Upper lobe of right lung (tissue), 1 donor: ENCODE results near the gene ST8SIA2. TPM values are rescaled to one million over a fixed set of nuclear protein-coding genes. Genes with fewer than 3 reads are reported as not detected.
A peak's percentile ranks its signal among the peaks of the same experiment; 100 is the strongest.

Experiments used
- ATAC-seq: fragments of 200-7000 bp; cut with Tn5 transposase; one replicate; pipeline ENCODE4 v1.9.1; 2020; ENCODE audit warnings: mild to moderate bottlenecking, moderate library complexity
- DNase-seq: peaks from one replicate; pipeline ENCODE4 v3.0.0-alpha.2; 2020
- H3K27ac ChIP-seq: fragments of 200-600 bp; one replicate; pipeline ENCODE4 v1.8.0; 2022
- H3K27me3 ChIP-seq: fragments of 200-600 bp; one replicate; pipeline ENCODE4 v1.8.0; 2022; ENCODE audit warnings: mild to moderate bottlenecking
- H3K36me3 ChIP-seq: fragments of 200-600 bp; one replicate; pipeline ENCODE4 v1.8.0; 2022
- H3K4me1 ChIP-seq: fragments of 200-600 bp; one replicate; pipeline ENCODE4 v1.8.0; 2022
- H3K4me3 ChIP-seq: fragments of 200-600 bp; one replicate; pipeline ENCODE4 v1.8.0; 2022; ENCODE audit warnings: mild to moderate bottlenecking
- H3K9me3 ChIP-seq: fragments of 200-600 bp; one replicate; pipeline ENCODE4 v1.8.0; 2022
- intact Hi-C: fragments of 100-400 bp; cut with DNase I; formaldehyde crosslinking; loops from one replicate; pipeline ENCODE4 v1.11.0; 2022
- total RNA-seq: library from RNA; stranded (reverse); fragmentation: NEBNext Ultra II Directional; extraction: Animal tissue kit (Norgen Biotek cat#: 25700); gene quantifications from one replicate; pipeline ENCODE4 v1.2.1, GENCODE V29; 2021
- TF ChIP-seq, protein P1 (sequence below): fragments of 200-600 bp; IDR thresholded peaks from one replicate; pipeline ENCODE4 v1.8.0; 2022; ENCODE audit warnings: antibody characterized with exemption
- donor health status: DM: no; HTN: yes; CAD: no; lungs with severe emphysema.

Gene ST8SIA2
- total RNA-seq, 1 donor from 2014 or later: not detected

GRCh38 chr15:92453607-92454006 lies 59.9 kb downstream of the ST8SIA2 start:
- Histone ChIP-seq H3K27me3 (no peaks in the 10 kb centered on the region), H3K27ac (no peak overlapping the region), H3K36me3 (no peaks in the 10 kb centered on the region), H3K4me3 (no peak overlapping the region), H3K4me1 (no peaks in the 10 kb centered on the region), H3K9me3 (no peaks in the 10 kb centered on the region)
- ATAC-seq (peak; percentile 53), DNase-seq (no peak)
- intact Hi-C loops: no loop called here
- TF ChIP-seq, protein P1, sequence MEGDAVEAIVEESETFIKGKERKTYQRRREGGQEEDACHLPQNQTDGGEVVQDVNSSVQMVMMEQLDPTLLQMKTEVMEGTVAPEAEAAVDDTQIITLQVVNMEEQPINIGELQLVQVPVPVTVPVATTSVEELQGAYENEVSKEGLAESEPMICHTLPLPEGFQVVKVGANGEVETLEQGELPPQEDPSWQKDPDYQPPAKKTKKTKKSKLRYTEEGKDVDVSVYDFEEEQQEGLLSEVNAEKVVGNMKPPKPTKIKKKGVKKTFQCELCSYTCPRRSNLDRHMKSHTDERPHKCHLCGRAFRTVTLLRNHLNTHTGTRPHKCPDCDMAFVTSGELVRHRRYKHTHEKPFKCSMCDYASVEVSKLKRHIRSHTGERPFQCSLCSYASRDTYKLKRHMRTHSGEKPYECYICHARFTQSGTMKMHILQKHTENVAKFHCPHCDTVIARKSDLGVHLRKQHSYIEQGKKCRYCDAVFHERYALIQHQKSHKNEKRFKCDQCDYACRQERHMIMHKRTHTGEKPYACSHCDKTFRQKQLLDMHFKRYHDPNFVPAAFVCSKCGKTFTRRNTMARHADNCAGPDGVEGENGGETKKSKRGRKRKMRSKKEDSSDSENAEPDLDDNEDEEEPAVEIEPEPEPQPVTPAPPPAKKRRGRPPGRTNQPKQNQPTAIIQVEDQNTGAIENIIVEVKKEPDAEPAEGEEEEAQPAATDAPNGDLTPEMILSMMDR: no peak

GRCh38 chr15:92454555-92455105 lies 60.9 kb downstream of the ST8SIA2 start:
- H3K4me3 ChIP-seq: no peak overlapping the region
- H3K36me3 ChIP-seq: no peaks in the 10 kb centered on the region
- TF ChIP-seq, protein P1: no peak
- intact Hi-C loops: no loop called here
- no peaks in the 10 kb centered on the region for H3K9me3 ChIP-seq
- no peaks in the 10 kb centered on the region for H3K27me3 ChIP-seq
- no peaks in the 10 kb centered on the region for H3K4me1 ChIP-seq
- no peak for ATAC-seq
- no peak for DNase-seq
- H3K27ac ChIP-seq: no peak overlapping the region

- intact Hi-C loops: no loop called here
- no peak overlapping the region for H3K4me3 ChIP-seq
- H3K27ac ChIP-seq: no peak overlapping the region
- no peak for ATAC-seq
- TF ChIP-seq, protein P1: no peak
- no peaks in the 10 kb centered on the region for H3K27me3 ChIP-seq
- no peaks in the 10 kb centered on the region for H3K4me1 ChIP-seq
- no peaks in the 10 kb centered on the region for H3K9me3 ChIP-seq
- H3K36me3 ChIP-seq: no peaks in the 10 kb centered on the region
- DNase-seq: no peak
Observed at GRCh38 chr15:92455271-92455670, 61.6 kb downstream of the ST8SIA2 start.

GRCh38 chr15:92457471-92458041 lies 63.9 kb downstream of the ST8SIA2 start:
- TF ChIP-seq, protein P1: no peak
- Histone ChIP-seq H3K4me1 (no peaks in the 10 kb centered on the region), H3K4me3 (no peak overlapping the region), H3K27me3 (no peaks in the 10 kb centered on the region), H3K36me3 (no peaks in the 10 kb centered on the region), H3K9me3 (no peaks in the 10 kb centered on the region), H3K27ac (no peak overlapping the region)
- ATAC-seq (no peak), DNase-seq (no peak)
- intact Hi-C loops: no loop called here

- DNase-seq (no peak), ATAC-seq (no peak)
- Histone ChIP-seq H3K36me3 (no peaks in the 10 kb centered on the region), H3K4me3 (no peak overlapping the region), H3K4me1 (no peaks in the 10 kb centered on the region), H3K27me3 (no peaks in the 10 kb centered on the region), H3K9me3 (no peaks in the 10 kb centered on the region), H3K27ac (no peak overlapping the region)
- intact Hi-C loops: no loop called here
- TF ChIP-seq, protein P1: no peak
Observed at GRCh38 chr15:92460023-92460422, 66.3 kb downstream of the ST8SIA2 start.
